SH-SY5Y (cell line): ENCODE results near the gene SPATA2.

Experiments used
- GATA2 ChIP-seq: IDR thresholded peaks from 2 replicates; pipeline ENCODE4 v1.6.1; 2011; ENCODE audit warnings: mild to moderate bottlenecking, low read depth, low read length
- GATA3 ChIP-seq: IDR thresholded peaks from 2 replicates; pipeline ENCODE4 v1.6.1; 2011; ENCODE audit warnings: low read depth, mild to moderate bottlenecking, low read length, moderate library complexity

GRCh38 chr20:49874696-49875095 is 40.6 kb downstream of the SPATA2 start:
- TF ChIP-seq GATA2 (no peak), GATA3 (no peak)
